PC-3 (cell line): Measurements from ENCODE around the gene KIF25.

Source experiments
- EZH2 ChIP-seq: fragments of 300-600 bp; sonication (generic); IDR thresholded peaks from one replicate; pipeline ENCODE4 v1.6.1; 2017; ENCODE audit warnings: antibody characterized with exemption, mild to moderate bottlenecking, low read length; ENCODE audit not compliant: unreplicated experiment
- TF ChIP-seq, protein P1 (sequence below): fragments of 300-600 bp; sonication (generic); conservative IDR thresholded peaks from 2 replicates; pipeline ENCODE4 v1.5.1; 2017; ENCODE audit warnings: antibody characterized with exemption, low read depth, mild to moderate bottlenecking, low read length

DNA sequence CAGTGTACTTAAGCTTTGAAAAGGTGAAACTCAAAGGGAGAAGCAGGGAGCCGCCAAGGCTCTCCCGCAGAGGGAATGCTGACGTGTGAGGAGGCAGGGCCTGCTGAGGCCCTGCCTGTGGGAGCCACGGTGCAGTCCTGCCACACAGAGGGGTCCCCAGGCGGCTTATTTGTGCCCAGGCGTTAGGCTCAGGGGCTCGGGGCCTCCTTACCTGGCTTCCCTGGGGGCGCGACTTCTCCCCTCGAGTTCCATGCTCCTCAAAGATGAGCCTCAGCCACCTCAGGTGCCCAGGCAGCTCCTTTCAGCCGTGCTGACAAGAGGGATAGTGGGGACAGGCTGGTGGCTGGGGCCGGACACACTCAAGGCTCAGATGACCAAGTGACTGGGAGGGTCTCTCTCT is 2.2 kb upstream of the KIF25 start:
- no peak for TF ChIP-seq EZH2
- TF ChIP-seq, protein P1, sequence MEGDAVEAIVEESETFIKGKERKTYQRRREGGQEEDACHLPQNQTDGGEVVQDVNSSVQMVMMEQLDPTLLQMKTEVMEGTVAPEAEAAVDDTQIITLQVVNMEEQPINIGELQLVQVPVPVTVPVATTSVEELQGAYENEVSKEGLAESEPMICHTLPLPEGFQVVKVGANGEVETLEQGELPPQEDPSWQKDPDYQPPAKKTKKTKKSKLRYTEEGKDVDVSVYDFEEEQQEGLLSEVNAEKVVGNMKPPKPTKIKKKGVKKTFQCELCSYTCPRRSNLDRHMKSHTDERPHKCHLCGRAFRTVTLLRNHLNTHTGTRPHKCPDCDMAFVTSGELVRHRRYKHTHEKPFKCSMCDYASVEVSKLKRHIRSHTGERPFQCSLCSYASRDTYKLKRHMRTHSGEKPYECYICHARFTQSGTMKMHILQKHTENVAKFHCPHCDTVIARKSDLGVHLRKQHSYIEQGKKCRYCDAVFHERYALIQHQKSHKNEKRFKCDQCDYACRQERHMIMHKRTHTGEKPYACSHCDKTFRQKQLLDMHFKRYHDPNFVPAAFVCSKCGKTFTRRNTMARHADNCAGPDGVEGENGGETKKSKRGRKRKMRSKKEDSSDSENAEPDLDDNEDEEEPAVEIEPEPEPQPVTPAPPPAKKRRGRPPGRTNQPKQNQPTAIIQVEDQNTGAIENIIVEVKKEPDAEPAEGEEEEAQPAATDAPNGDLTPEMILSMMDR = no peak
